Measurements from ENCODE around the gene IMPA2.
A peak's percentile ranks its signal among the peaks of the same experiment; 100 is the strongest.
"Not testable (repeated sequence)": the region's sequence is repeated elsewhere in the genome, so short reads cannot be mapped to it uniquely, and the experiment has no call there.

The IMPA2 gene

DNA sequence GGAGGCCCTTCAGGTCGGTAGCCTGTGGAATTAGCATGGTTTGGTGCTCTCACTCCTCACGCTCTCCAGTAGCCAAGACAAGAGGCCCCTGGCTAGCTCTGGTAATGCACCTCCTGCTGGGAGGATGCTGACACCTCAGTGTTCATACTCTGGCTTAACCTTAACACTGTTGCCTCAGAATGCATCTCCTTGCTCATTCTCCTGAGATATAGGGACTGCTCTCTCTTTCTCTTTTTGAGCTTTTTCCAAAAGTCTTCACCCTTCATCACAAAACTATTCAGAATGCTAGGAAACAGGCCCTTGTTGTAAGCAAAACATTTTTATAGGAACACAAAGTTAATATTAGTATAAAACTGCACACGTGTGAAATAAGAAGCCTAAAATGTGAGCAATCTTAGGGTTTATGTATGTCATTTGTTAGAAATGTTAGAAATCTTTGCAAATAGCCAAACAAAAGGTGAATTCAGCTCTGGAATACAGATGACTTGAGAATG is 17.3 kb upstream of the IMPA2 start:
- DNase-seq = peak; percentile 37

DNA sequence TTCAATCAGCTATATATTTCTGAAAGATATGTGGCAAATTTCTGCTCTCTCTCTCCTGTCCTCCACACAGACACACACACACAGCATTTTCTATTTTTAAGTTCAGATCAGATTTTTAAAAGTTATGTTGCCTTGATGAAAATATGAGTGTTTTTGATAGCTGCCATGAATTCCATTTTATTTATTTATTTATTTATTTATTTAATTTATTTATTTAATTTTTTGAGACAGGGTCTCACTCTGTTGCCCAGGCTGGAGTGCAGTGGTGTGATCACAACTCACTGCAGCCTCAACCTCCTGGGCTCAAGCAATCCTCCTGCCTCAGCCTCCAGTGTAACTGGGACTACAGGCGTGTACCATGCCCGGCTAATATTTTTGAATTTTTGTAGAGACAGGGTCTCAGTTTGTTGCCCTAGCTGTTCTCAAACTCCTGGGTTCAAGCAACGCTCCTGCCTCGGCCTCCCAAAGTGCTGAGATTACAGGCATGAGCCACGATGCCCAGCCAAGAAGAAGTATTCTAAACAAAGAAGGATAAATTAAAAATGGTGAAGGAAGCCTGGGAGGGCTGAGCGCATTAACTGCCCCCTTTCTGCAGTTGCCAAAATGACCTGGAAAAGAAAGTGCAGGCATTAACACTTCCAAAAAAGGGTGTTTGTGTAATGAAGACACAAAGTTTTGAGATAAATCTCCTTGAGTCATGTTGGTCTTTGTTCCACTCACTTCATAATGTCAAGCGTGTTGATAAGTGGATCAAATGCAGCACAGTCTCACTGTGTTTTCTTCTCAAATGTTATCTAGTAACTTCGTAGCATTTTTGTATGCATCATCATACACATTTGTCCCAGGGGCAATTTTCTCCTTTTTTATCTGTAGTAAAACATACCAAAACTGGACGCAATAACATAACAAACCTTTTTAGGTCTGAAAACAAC is 11.1 kb upstream of the IMPA2 start:
- no peak for DNase-seq

DNA sequence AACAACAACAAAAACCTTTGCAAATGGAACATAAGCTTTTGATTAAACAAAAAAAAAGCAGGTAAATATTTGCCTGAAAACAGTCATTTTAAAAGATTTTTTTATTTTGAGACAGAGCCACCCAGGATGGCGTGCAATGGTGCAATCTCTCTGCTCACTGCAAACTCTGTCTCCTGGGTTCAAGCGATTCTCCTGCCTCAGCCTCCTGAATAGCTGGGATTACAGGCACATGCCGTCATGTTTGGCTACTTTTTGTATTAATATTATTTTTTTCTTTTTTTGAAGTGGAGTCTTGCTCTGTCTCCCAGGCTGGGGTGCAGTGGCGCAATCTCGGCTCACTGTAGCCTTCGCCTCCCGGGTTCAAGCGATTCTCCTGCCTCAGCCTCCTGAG is 10.5 kb upstream of the IMPA2 start:
- not testable (repeated sequence) for DNase-seq

DNA sequence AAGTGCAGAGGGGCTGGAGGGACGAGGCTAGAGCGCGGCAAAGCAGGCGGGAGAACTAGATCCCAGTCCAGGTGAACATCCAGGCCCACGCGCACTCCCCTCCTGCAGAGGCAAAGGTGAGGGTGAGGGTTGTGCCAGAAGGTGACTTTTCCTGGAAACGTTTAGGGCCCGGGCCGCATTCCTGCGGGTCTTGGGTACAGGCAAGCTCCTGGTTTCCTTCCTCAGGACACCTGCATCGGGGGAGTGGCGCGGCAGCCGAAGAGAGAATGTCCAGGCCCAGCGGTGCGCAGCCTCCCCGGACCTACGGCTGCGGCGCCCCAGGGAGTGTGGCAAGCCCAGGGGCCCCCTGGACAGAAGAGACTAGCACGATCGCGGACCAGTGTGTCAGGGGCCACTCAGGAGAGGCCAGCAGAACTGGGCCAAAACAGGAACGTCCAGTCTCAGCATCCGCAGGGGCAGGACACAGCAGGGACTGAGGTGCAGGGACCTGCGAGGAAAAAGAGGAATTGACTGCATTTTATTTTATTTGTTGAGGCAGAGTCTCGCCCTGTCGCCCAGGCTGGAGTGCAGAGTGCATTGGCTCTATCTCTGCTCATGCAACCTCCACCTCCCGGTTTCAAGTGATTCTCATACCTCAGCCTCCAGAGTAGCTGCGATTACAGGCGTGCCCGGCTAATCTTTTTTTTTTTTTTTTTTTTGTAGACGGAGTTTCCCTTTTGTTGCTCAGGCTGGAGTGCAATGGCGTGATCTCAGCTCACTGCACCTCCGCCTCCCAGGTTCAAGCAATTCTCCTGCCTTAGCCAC is 8.7 kb upstream of the IMPA2 start:
- DNase-seq = no peak

DNA sequence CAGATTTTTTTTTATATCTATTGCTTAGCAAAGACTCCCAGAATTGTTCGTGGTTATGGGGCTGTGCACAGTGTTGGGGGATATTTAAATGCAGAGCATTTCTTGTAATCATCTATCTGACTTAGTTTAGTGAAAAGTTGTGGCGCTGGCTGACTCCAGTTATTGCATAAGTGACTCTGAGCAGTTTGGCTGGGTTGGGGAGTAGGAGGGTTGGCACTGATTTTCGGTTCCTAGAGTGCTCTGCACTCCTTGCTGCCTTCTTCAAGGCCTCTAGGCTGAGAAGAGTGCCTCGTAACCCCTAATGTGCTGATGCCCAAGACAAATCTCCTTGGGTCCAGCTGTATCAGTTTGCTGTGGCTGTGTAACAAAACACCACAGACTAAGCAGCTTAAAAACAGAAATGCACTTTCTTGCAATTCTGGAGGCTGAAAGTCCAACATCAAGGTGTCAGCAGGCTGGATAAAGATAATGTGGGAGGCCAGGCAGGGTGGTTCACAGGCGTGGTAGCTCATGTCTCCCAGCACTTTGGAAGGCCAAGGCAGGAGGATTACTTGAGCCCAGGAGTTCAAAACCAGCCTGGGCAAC is 6.5 kb upstream of the IMPA2 start:
- DNase-seq = no peak

DNA sequence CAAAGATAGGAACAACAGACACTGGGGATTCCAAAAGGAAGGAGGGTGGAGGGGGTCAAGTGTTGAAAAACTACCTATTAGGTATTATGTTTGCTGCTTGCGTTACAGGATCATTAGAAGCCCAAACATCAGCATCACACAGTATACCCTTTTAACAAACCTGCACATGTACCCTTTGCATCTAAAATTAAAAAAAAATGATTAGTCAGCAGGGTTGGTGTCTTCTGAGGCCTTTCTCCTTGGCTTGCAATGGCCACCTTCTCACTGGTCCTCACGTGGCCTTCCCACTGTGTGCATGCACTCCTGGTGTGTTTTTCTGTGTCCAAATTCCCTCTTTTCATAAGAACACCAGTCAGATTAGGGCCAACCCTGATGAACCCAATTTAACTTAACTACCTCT is 5.6 kb upstream of the IMPA2 start:
- no peak for DNase-seq

DNA sequence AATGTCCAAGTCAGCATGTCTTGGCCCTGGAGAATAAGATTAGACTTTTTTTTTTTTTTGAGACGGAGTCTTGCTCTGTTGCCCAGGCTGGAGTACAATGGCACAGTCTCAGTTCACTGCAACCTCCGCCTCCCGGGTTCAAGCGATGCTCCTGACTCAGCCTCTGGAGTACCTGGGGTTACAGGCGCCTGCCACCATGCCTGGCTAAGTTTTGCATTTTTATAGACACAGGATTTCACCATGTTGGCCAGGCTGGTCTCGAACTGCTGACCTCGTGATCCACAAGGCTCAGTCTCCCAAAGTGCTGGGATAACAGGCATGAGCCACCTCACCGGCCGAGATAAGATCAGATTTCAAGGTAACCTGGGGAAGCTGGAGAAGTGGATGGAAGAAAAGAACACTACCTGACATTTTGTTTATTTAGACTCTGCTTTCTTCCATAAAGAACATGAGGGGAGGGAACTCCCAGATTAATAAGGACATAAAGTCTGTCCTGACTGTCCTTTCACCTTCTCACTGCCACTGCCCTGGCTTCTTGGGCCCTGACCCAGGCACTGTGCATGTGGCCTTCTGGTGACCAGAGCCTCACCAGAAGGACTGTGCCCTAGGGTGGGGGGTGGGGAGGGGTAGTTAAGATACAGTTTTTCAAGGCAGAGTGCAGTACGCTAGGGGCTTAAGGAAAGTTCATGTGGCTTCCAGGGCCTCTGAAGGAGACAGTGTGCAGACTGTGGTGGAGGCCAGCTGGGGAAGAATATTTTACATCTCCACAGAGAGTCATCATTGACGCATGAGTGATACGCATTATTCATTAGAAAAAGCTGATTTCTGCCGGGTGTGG is 4.8 kb upstream of the IMPA2 start:
- peak; percentile 6 for DNase-seq

DNA sequence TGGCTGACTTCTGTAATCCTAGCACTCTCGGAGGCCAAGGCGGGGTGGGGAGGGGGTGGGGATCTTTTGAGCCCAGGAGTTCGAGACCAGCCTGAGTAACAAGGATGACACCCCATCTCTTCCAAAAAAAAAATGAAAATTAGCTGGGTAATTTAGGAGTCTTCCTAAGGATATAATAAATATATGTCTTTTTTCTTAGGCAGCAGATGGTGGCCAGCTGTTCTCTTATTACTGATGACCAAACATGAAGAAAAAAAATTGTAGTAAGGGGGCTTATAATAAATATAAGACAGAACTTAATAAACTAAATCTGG is 4.2 kb upstream of the IMPA2 start:
- no peak for DNase-seq

DNA sequence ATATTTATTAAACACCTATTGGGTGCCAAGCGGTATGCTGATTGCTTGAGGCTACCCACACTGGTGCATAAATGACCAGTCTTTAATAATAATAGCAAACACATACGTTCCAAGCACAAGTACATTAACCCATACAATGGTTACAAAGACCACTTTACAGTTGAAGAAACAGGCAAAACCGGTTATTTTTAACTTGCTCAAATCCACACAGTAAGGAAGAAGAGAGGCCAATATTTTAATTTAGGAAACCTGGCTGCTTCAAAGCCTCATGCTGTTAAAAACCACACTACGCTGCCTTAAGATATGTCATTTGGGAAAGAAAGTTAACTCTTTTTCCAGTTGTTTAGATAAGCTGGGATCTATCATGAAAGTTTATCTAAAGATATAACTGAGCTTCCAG is 2.4 kb upstream of the IMPA2 start:
- DNase-seq = no peak

DNA sequence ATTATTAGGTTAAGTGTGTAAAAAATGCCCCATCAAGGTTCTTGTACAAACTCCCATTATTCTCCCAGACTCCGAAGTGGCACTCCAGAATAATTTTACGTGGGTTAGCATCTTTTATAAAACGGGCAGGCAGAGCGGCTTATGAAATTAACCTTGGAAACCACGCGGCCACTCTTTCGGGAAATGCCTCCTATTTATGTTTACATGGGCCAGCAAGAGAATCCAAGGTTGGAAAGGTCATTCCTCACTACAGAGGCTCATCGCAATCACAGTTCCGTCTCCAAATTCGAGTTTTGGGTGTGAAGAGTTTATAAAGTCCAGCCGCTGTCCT is 1.2 kb upstream of the IMPA2 start:
- peak; percentile 58 for DNase-seq

DNA sequence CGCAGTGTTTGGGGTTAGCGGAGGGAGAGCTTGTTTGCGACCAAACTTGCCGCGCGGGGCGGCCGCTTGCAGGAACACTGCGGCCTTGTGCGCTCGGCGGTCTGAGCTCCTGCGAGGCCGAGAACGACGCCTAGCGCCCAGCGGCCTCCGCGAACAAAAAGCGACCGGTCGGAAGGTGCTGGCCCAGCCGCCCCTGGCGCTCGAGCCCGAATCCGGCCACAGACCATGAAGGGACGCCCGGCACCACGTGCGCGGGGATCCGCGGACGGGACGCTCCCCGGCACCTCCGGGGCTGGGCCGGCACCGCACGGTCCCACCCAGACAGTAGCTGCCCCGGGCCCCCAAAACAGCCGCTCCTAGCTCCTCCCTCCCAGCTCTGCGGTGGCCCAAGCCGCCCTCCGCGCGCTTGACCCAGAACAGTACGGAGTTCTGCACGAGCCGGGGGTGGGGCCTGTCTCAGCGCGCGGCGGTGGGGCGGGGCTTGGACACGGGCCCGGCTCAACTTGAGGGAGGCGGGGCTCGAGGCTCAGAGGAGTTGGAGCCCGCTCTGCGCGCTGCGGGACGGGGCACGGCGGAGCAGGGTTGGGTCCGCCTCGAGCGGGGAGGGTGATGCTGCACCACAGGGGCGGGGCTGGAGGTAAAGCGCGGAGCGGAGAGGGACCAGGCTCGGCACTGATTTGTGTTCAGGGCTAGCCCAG is 664 bp upstream of the IMPA2 start:
- DNase-seq = peak; percentile 99

DNA sequence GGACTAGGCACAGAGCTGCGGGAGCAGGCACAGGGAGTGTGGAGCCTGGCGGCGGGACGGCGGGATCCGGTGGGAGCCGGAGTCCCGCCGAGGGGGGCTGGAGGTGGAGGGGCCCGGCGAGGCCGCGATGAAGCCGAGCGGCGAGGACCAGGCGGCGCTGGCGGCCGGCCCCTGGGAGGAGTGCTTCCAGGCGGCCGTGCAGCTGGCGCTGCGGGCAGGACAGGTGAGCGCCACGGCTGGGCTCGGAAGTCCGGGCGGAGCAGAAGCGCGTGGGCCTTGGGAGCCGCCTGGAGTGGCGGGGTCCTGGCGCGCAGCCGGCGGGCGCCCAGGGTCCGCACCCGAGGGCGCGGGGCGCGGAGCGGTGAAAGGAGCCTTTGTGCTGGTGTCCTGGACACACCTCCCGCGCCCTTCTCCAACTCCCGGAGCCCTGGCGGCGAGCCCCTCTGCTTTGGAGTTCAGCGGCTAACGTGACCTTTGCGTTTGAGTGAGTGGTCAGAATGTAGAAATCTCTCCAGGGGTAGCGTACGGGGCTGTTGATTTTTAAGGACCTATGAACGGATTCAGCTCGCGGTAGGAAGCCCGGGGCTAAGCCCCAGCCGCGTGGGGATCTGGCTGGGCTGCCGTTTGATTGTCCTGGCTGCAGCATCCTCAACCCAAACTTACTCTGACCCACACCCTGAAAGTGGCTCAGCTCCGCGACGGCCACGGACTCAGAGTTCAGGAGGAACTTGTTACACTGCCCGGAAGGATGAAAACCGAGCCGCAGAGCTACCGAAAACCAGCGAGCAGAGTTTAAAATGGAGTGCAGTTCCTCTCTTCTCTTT is 448 bp downstream of the IMPA2 start:
- DNase-seq = peak; percentile 60

DNA sequence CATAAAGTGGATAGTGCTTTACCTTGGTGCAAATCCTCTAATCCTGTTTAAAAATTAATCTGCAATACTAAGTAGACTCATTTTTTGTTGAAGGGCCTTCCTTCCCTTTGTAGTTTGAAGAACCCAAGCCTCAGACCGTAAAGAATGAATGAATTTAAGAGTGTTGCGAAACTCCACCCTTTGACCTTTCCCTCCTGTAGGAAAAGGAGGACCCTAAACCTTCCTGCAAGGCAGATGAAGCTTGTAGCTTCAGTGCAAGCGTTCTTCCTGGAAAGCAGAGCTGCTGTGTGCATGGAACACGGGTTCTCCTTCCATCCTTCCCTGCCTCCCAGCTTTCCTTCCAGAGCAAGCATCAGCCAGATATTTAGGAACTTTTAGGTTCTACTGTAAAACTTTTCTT is 1.7 kb downstream of the IMPA2 start:
- DNase-seq = no peak

DNA sequence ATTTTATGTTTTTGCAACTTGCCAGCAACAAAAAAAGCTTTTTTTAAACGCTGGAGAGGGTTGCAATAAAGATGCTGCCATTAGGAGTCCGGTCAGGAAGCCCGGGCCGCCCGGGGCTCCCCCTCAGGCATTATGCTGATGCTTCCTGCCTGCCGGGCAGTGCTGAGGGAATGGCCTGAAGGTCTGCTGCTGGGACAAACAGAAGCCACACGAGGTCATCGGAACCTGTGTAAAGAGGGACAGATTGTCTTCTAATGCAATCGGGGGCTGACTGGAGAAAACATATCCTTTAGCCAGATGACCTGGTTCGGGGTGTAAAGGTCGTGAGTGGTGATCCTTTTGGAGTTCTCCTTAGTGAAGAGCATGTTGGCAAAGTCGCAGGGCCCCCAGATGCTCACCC is 2.3 kb downstream of the IMPA2 start:
- no peak for DNase-seq

DNA sequence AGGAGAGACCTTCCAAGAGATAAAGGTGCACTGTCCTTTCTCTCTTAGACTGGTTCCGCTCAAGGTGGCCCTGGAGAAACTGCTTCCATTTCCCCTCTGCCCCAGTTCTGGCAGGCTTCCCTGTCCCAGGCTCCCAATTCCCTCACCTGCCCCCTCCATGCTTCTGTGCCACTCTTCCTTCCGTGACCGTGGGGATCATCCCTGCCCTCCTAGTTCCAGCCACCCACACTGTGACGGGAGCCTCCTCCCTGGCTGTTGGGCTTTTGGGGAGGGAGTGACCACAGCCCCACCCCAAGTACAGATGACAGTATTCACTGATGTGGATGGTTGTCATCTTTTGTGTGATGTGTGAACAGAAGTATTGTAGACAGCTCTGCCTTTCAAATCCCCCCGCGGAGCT is 2.8 kb downstream of the IMPA2 start:
- no peak for DNase-seq

DNA sequence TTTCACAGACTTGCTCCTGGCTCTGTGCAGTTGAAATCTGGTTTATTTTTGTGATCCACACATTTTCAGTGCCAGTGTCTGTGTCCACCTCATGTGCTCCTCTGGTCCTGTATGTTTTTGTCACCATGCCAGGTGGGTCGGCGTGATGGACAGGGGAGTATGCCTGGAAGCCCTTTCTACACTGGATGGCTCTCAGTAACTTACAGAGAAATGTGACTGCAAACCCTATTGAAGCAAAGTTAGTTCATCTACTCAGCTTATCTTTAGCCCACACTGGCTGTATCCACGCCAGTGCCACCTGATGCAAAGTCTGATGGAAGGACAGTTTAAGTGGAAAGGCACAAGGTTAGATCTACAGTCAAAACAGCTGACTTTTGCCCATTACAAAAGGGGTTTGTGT is 4.3 kb downstream of the IMPA2 start:
- no peak for DNase-seq

DNA sequence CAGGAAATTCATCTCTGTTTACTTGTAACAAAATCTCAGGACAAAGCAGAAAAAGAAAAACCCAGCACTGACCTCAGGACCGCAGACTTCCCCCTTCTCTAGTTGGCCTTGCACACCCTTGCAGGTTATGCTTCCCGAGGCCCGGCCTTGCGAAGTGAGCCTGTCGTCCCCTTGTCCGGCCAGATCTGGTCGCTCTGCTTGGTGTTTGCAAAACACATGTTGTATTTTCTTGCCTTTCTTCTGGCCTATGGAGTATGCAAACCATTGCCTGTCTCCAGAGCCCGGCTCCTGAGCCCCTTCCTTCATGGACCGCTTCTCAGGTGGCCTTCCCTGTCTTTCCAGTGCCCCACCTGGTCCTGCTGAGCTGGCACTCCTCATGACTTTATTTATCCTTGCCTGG is 4.8 kb downstream of the IMPA2 start:
- no peak for DNase-seq

DNA sequence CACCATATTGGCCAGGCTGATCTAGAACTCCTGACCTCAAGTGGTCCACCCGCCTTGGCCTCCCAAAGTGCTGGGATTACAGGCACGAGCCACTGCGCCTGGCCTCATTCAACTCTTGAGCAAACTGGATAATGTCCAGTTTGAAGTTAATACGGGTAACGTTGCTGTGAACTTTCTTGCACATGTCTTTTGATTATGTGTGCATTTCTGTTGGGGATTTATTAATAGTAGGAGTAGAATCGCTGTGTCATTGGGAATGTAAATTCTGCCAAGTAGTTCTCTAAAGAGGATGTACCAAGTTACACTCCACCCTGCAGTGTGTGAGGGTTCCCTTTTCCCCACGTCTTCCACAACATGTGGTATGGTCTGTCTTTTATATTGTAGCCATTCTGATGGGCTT is 6.2 kb downstream of the IMPA2 start:
- no peak for DNase-seq

DNA sequence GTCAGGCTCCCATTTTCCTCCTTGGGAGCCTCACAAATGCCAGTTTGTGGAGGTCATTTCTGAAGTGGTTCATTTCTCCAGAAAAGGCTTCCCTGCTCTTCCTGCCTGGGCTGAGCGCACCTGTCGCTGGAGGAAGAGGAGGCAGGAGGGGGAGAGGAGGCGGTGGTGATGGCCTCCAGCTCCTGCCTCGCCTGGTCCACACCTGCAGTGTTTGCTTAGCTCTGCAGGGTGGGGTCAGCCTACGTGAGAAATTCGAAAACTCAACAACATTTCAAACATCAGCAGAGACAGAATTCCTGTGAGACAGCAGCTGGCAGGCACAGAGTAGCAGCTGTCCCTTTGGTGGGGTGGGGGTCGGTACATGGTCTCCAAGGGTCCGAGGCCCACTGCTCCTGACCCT is 7.9 kb downstream of the IMPA2 start:
- DNase-seq = no peak

DNA sequence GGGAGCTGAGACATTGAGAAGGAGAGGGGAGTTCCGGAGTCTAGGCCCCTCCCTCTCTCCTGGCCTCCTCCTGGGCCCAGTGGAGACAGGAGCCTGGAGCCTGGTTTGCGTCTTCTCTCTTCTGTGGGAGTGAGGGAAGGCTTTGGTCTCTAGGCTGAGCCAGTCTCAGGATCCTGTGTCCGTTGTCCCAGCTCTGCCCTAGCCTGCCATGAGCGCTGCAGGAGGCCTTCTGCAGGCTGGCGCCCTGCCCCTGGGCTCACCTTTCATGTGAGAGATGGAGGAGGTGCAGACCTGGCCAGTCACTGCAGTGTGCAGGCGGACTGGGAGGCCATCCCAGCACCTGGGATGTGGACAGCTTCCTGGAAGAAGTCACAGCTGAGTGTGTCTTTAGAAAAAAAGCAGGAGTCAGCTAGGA is 8.7 kb downstream of the IMPA2 start:
- no peak for DNase-seq

DNA sequence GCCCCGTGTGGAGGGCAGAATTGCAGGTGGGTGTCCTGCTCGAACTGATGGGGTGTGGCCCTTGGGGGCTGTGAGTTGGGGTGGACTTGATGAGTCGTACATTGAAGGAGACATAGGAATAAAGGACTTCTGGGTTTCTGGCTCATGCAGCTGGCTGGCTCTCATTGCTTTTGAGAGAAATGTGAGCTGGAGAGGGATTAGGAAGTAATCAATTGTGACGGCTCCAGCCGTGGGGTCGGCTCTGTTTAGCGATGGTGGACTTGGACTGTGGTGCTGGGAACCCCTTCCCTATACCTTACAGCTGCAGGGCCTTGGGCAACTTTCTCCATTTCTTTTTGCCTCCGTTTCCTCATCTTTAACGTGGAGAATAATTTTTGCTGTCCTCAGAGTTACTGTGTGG is 9.2 kb downstream of the IMPA2 start:
- peak; percentile 5 for DNase-seq
